Bronchial smooth muscle cell (primary cell): Measurements from ENCODE around the gene COL23A1. TPM values are rescaled to one million over a fixed set of nuclear protein-coding genes. Genes with fewer than 3 reads are reported as not detected.

Experiments used
- total RNA-seq: library from RNA; depleted of rRNA; stranded (reverse); fragments of >200 nt; gene quantifications from 2 replicates; pipeline ENCODE4 v1.2.1, GENCODE V29; 2014

Gene COL23A1
- total RNA-seq, result under 0.01 TPM in 1 of 2 replicates, not detected in the other

GRCh38 chr5:178590141-178590923, at the start of gene COL23A1:
TSS of gene COL23A1 (minus strand) at chr5:178590393.

GRCh38 chr5:178626484-178627258, 36.5 kb upstream of the COL23A1 start, which contains the start of gene CLK4:
TSS of gene CLK4 (minus strand) at chr5:178627050. CDS start at chr5:178623416, 3,634 bp downstream.

GRCh38 chr5:178232124-178232919, 357.9 kb downstream of the COL23A1 start, which contains the start of gene PHYKPL:
TSS of gene PHYKPL (minus strand) at chr5:178232802. CDS start at chr5:178232550, 252 bp downstream.

GRCh38 chr5:178204182-178204934, 385.8 kb downstream of the COL23A1 start, which contains the start of gene HNRNPAB:
TSS of gene HNRNPAB (plus strand) at chr5:178204533. CDS start at chr5:178204838, 305 bp downstream.

Other genes with a start within 250 kb of the COL23A1 start
- 30.6 and 34.3 TPM in 2 replicates for gene CLK4, start 36.7 kb upstream of the COL23A1 start, total RNA-seq
- gene ZNF354A, start 140.3 kb upstream of the COL23A1 start, total RNA-seq, result 2.9 and 4.9 TPM in 2 replicates